IMR-90 (cell line): ENCODE results near the gene PCBP1. TPM values are rescaled to one million over a fixed set of nuclear protein-coding genes. Genes with fewer than 3 reads are reported as not detected.

ENCODE experiments used
- ATAC-seq: fragments of 200-7000 bp; cut with Tn5 transposase; 2 replicates; pipeline ENCODE4 v1.9.1; 2020; ENCODE audit warnings: low read depth, mild to moderate bottlenecking, moderate library complexity
- BruUV-seq: library from RNA; stranded (reverse); fragments of 400-500 nt; replicated peaks from 2 replicates; lab custom pipeline; 2021; lab: Mats Ljungman, UMichigan
- CTCF ChIA-PET: fragments of 300-600 bp; formaldehyde crosslinking; extraction: SDS; loops from one replicate; lab custom pipeline; 2021; ENCODE audit warnings: antibody characterized with exemption; lab: Yijun Ruan, JAX
- POLR2A ChIA-PET: fragments of 300-600 bp; sonication (Branson Sonifier 250); formaldehyde crosslinking; loops from one replicate; lab custom pipeline; 2022; ENCODE audit warnings: antibody characterized with exemption; ENCODE audit not compliant: unreplicated experiment; lab: Charles Lee
- DNase-seq: peaks from one replicate; pipeline ENCODE4 v3.0.0; 2013
- H2AFZ ChIP-seq: replicated peaks from 2 replicates; pipeline ENCODE3; 2013; ENCODE audit warnings: low read length, mild to moderate bottlenecking; ENCODE audit not compliant: poor library complexity
- H2AK5ac ChIP-seq: 2 replicates; pipeline ENCODE4 v1.6.1; 2013; ENCODE audit warnings: low read depth, low read length, inconsistent platforms
- H2AK9ac ChIP-seq: replicated peaks from 2 replicates; pipeline ENCODE3; 2013; ENCODE audit warnings: mild to moderate bottlenecking, low read depth, low read length, moderate library complexity; ENCODE audit not compliant: poor library complexity
- H2BK120ac ChIP-seq: 2 replicates; pipeline ENCODE4 v1.6.1; 2013; ENCODE audit warnings: low read depth, low read length, inconsistent platforms
- H2BK15ac ChIP-seq: 3 replicates; pipeline ENCODE4 v1.6.1; 2013; ENCODE audit warnings: low read depth, low read length, inconsistent platforms
- H2BK20ac ChIP-seq: 2 replicates; pipeline ENCODE4 v1.6.1; 2013; ENCODE audit warnings: low read depth, mild to moderate bottlenecking, inconsistent platforms, low read length, moderate library complexity
- H2BK5ac ChIP-seq: 2 replicates; pipeline ENCODE4 v1.6.1; 2013; ENCODE audit warnings: mild to moderate bottlenecking, low read depth, low read length, inconsistent platforms; ENCODE audit not compliant: poor library complexity, severe bottlenecking
- H3K14ac ChIP-seq: replicated peaks from 2 replicates; pipeline ENCODE4 v1.6.1; 2013; ENCODE audit warnings: low read depth, low read length, inconsistent platforms
- H3K18ac ChIP-seq: 2 replicates; pipeline ENCODE4 v1.6.1; 2013; ENCODE audit warnings: low read depth, low read length, control low read depth
- H3K23ac ChIP-seq: 2 replicates; pipeline ENCODE4 v1.6.1; 2013; ENCODE audit warnings: low read depth, low read length, inconsistent platforms
- H3K27ac ChIP-seq: 2 replicates; pipeline ENCODE4 v1.5.1; 2013; ENCODE audit warnings: mild to moderate bottlenecking, control low read depth, low read length; ENCODE audit not compliant: insufficient read depth
- H3K27me3 ChIP-seq: 2 replicates; pipeline ENCODE4 v1.6.1; 2013; ENCODE audit warnings: low read length; ENCODE audit not compliant: control insufficient read depth, insufficient read depth
- H3K36me3 ChIP-seq: 2 replicates; pipeline ENCODE4 v1.6.1; 2013; ENCODE audit warnings: low read length, mixed read lengths; ENCODE audit not compliant: control insufficient read depth, insufficient read depth
- H3K4ac ChIP-seq: 2 replicates; pipeline ENCODE4 v1.6.1; 2013; ENCODE audit warnings: low read depth, low read length, inconsistent platforms
- H3K4me1 ChIP-seq: 2 replicates; pipeline ENCODE4 v1.6.1; 2013; ENCODE audit warnings: low read length, mixed read lengths; ENCODE audit not compliant: control insufficient read depth, insufficient read depth
- H3K4me2 ChIP-seq: 2 replicates; pipeline ENCODE4 v1.6.1; 2013; ENCODE audit warnings: low read depth, mild to moderate bottlenecking, control low read depth, low read length, moderate library complexity
- H3K4me3 ChIP-seq: 2 replicates; pipeline ENCODE4 v1.5.1; 2013; ENCODE audit warnings: low read depth, mild to moderate bottlenecking, control low read depth, low read length, moderate library complexity; ENCODE audit not compliant: insufficient read depth
- H3K56ac ChIP-seq: 2 replicates; pipeline ENCODE4 v1.6.1; 2013; ENCODE audit warnings: low read length, inconsistent platforms; ENCODE audit not compliant: insufficient read depth; ENCODE audit errors: extremely low read depth
- H3K79me1 ChIP-seq, 2 experiments: 2 replicates each; pipeline ENCODE4 v1.6.1; 2013; ENCODE audit warnings: low read length in 2 of 2, inconsistent platforms in 1 of 2, low read depth in 1 of 2
- H3K9ac ChIP-seq: 2 replicates; pipeline ENCODE4 v1.6.1; 2013; ENCODE audit warnings: low read depth, low read length, control low read depth
- H3K9me1 ChIP-seq: 2 replicates; pipeline ENCODE4 v1.6.1; 2013; ENCODE audit warnings: low read length, inconsistent platforms; ENCODE audit not compliant: insufficient read depth
- H3K9me3 ChIP-seq: 2 replicates; pipeline ENCODE4 v1.6.1; 2013; ENCODE audit warnings: low read length; ENCODE audit not compliant: control insufficient read depth, insufficient read depth
- H4K20me1 ChIP-seq: 2 replicates; pipeline ENCODE4 v1.6.1; 2013; ENCODE audit warnings: low read length, inconsistent platforms; ENCODE audit not compliant: insufficient read depth
- H4K5ac ChIP-seq: 2 replicates; pipeline ENCODE4 v1.6.1; 2013; ENCODE audit warnings: mild to moderate bottlenecking, low read depth, low read length, control low read depth
- H4K8ac ChIP-seq, 2 experiments: 2 replicates each; pipeline ENCODE4 v1.6.1; 2013; ENCODE audit warnings: low read depth in 2 of 2, low read length in 2 of 2, control low read depth in 1 of 2, inconsistent platforms in 1 of 2
- H4K91ac ChIP-seq: 2 replicates; pipeline ENCODE4 v1.6.1; 2013; ENCODE audit warnings: low read depth, low read length, inconsistent platforms; ENCODE audit not compliant: insufficient read depth
- FOS ChIP-seq: fragments of 150-350 bp; IDR thresholded peaks from 2 replicates; pipeline ENCODE4 v1.6.1; 2016; ENCODE audit warnings: low read depth, low read length
- MAFK ChIP-seq: IDR thresholded peaks from 2 replicates; pipeline ENCODE4 v1.6.1; 2012; ENCODE audit warnings: low read depth, low read length, improper control_type of control experiment
- RAD21 ChIP-seq: IDR thresholded peaks from 2 replicates; pipeline ENCODE4 v1.6.1; 2012; ENCODE audit warnings: low read length, improper control_type of control experiment
- RCOR1 ChIP-seq: IDR thresholded peaks from 2 replicates; pipeline ENCODE4 v1.6.1; 2012; ENCODE audit warnings: mild to moderate bottlenecking, low read length, improper control_type of control experiment; ENCODE audit not compliant: insufficient replicate concordance
- WGBS, 2 experiments: methylation state at CpG; one replicate each; pipeline versions ENCODE4 v1.1.5 to v1.1.7; 2013; ENCODE audit warnings: missing lambda C conversion rate in 2 of 2; ENCODE audit not compliant: insufficient read length in 1 of 2; ENCODE audit errors: extremely low coverage in 2 of 2; 5-methylcytosine and 5-hydroxymethylcytosine counted together
- dilution Hi-C: fragments of 300-500 bp; cut with HindIII; formaldehyde crosslinking; loops from one replicate; pipeline ENCODE4 v1.14.3; 2018; ENCODE audit warnings: low sequenced_read_pairs; ENCODE audit not compliant: unreplicated experiment
- in situ Hi-C: fragments of 300-500 bp; cut with MboI; formaldehyde crosslinking; loops from 3 replicates; pipeline ENCODE4 v1.14.3; 2019; ENCODE audit warnings: low sequenced_read_pairs, inconsistent platforms, mixed read lengths
- intact Hi-C: fragments of 100-400 bp; cut with micrococcal nuclease; formaldehyde crosslinking; loops from 2 replicates; pipeline ENCODE4 v1.10.0; 2022
- polyA plus RNA-seq, 3 experiments: library from polyadenylated mRNA; depleted of rRNA; stranded (reverse); fragments of >200 nt; gene quantifications; 2 replicates each; pipeline ENCODE4 v1.2.3, GENCODE V29; 2012; ENCODE audit warnings: low replicate concordance in 1 of 3
- total RNA-seq: library from RNA; depleted of rRNA; stranded (reverse); fragments of >200 nt; gene quantifications from 2 replicates; pipeline ENCODE4 v1.2.3, GENCODE V29; 2012
- TF ChIP-seq, protein P1 (sequence below): conservative IDR thresholded peaks from 2 replicates; pipeline ENCODE4 v1.5.1; 2012; ENCODE audit warnings: mild to moderate bottlenecking, low read depth, low read length, improper control_type of control experiment
- TF ChIP-seq, protein P2 (sequence below): fragments of 150-350 bp; IDR thresholded peaks from 2 replicates; pipeline ENCODE4 v1.6.1; 2016; ENCODE audit warnings: low read depth, mild to moderate bottlenecking, low read length, moderate library complexity, borderline replicate concordance
- TF ChIP-seq, protein P3 (sequence below): fragments of 150-350 bp; IDR thresholded peaks from 2 replicates; pipeline ENCODE4 v1.6.1; 2017; ENCODE audit warnings: mild to moderate bottlenecking, antibody characterized with exemption, low read length, low read depth

Gene PCBP1
- total and polyA plus RNA-seq, 2 of the 4 experiments (the other 2 are of a cell fraction), result 33.7 to 166 TPM

DNA sequence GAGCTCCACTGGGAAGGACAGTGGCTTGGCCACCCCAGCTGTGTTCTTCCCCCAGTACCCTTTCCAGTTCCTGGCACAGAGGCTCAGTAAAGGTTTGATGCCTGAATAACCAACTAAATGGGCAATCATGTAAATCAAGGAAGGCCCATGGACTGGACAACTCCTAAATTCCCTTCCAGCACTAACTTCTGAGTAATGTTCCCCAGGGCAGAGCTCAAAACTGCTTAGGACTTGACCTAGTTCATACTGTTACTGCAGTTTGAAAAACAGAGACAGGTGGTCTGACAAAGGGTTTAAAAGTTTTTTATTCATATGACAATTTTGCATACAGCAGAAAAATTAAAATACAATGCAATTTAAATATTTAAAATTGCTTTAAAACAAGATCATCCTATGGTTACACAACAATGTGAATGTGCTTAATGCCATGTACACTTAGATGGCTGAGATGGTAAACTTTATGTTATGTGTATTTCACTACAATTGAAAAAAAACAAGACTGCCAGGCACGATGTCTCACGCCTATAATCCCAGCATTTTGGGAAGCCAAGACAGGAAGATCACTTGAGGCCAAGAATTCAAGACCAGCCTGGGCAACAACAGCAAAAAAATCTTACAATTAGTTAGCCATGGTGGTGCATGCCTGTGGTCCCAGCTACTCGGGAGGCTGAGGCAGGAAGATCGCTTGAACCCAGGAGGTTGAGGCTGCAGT, 26.2 kb downstream of the PCBP1 start (continued):
- TF ChIP-seq, protein P1, sequence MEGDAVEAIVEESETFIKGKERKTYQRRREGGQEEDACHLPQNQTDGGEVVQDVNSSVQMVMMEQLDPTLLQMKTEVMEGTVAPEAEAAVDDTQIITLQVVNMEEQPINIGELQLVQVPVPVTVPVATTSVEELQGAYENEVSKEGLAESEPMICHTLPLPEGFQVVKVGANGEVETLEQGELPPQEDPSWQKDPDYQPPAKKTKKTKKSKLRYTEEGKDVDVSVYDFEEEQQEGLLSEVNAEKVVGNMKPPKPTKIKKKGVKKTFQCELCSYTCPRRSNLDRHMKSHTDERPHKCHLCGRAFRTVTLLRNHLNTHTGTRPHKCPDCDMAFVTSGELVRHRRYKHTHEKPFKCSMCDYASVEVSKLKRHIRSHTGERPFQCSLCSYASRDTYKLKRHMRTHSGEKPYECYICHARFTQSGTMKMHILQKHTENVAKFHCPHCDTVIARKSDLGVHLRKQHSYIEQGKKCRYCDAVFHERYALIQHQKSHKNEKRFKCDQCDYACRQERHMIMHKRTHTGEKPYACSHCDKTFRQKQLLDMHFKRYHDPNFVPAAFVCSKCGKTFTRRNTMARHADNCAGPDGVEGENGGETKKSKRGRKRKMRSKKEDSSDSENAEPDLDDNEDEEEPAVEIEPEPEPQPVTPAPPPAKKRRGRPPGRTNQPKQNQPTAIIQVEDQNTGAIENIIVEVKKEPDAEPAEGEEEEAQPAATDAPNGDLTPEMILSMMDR, result no peak
- TF ChIP-seq FOS, result no peak

DNA sequence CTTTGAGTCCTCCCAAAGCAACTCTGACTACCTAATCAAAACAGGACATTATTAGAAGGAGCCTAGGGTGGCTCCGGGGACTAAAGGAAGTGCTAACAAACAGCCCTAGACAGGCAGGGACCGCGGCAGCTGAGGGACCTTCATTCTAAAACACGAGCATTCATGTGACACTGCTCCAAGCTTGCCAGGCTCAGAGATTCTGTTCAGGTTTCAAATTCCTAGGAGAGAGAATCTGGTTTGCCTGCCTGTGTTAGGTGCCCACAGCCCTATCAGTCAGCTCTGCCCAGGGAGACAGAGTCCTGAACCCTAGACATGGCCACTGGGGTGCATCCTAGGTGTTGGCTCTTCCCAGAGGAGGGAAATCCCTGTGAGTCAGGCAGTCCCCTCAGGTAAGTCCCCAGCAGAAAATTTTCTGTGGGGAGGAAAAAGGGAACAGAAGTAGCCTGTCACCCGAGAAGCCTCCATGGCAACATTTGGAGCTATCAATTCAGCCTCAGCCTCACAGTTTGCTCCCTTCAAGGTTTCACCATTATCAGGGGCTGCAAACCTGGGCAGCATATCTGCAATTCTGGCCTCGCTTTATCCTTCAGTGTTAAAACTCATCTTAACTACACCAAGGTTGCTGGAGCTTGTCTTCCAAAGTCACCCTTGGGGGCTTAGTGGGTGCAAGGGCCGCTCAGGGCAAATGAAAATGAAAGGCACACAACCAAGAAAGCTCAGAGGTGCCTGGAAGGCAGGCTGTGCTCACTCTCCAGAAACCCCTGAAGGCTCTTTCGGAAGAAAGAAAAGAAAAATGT, 28.6 kb downstream of the PCBP1 start:
- ATAC-seq (no peak), DNase-seq (no peak)
- Histone ChIP-seq H3K18ac (no peak overlapping the region), H3K14ac (no peak overlapping the region), H3K9me3 (no peaks in the 10 kb centered on the region), H2BK15ac (no peak overlapping the region), H4K91ac (no peak overlapping the region), H4K5ac (no peak overlapping the region), H2BK20ac (no peak overlapping the region; the same call in 1 of the 2 replicates), H3K79me1 (no peaks in the 10 kb centered on the region; a peak in 1 of 4 replicates), H2AK9ac (no peak overlapping the region), H2BK5ac (no peak overlapping the region), H3K4me2 (no peak overlapping the region), H3K9ac (no peak overlapping the region), H3K9me1 (peaks cover 11% of the 10 kb centered on the region), H3K27ac (no peak overlapping the region), H4K8ac (no peak overlapping the region), H3K23ac (no peak overlapping the region), H3K27me3 (no peaks in the 10 kb centered on the region), H3K56ac (no peak overlapping the region), H2AK5ac (no peak overlapping the region), H4K20me1 (no peaks in the 10 kb centered on the region), H2AFZ (no peak overlapping the region), H3K4me3 (no peak overlapping the region), H3K36me3 (no peaks in the 10 kb centered on the region), H3K4me1 (peaks cover 16% of the 10 kb centered on the region), H3K4ac (no peak overlapping the region), H2BK120ac (no peak overlapping the region)
- ChIA-PET CTCF (no interaction called here), POLR2A (no interaction called here)
- in situ Hi-C loops, result no loop called here
- intact Hi-C loops, result no loop called here
- WGBS, 2 experiments, result 100% methylated on average over 1 of the region's 8 CpGs; no CpG with 5 or more reads in 1 of the 2 experiments
- dilution Hi-C loops, result no loop called here
- BruUV-seq, result no TSS peak
- TF ChIP-seq MAFK (no peak), FOS (no peak), RAD21 (no peak), RCOR1 (no peak)
- TF ChIP-seq, protein P1, result no peak
- TF ChIP-seq, protein P2, sequence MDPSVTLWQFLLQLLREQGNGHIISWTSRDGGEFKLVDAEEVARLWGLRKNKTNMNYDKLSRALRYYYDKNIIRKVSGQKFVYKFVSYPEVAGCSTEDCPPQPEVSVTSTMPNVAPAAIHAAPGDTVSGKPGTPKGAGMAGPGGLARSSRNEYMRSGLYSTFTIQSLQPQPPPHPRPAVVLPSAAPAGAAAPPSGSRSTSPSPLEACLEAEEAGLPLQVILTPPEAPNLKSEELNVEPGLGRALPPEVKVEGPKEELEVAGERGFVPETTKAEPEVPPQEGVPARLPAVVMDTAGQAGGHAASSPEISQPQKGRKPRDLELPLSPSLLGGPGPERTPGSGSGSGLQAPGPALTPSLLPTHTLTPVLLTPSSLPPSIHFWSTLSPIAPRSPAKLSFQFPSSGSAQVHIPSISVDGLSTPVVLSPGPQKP, result no peak
- TF ChIP-seq, protein P3, sequence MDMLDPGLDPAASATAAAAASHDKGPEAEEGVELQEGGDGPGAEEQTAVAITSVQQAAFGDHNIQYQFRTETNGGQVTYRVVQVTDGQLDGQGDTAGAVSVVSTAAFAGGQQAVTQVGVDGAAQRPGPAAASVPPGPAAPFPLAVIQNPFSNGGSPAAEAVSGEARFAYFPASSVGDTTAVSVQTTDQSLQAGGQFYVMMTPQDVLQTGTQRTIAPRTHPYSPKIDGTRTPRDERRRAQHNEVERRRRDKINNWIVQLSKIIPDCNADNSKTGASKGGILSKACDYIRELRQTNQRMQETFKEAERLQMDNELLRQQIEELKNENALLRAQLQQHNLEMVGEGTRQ, result no peak
